ENCODE results near the gene CHRM1.

CHRM1 gene

DNA sequence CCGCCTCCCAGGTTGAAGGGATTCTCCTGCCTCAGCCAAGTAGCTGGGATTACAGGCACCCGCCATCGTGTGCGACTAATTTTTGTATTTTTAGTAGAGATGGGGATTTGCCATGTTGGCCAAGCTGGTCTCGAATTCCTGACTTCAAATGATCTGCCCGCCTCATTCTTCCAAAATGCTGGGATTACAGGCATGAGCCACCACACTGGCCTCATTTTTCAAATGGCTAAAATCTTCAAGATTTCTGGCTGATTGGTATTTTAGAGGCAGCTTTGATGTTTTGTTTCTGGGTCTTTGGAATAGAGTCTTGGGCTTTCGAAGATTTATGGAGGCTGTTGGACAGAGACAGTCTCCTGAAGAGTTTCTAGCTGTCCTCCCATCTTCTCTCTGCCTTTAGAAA, 46.3 kb downstream of the CHRM1 start:
- H3K27ac ChIP-seq, result no peak overlapping the region
- TF ChIP-seq CTCF (IDR thresholded peaks at IDR 0.05), result no peak

- TF ChIP-seq ZFX (IDR thresholded peaks at IDR 0.05; ENCODE audit: borderline replicate concordance) (no peak), CTCF (IDR thresholded peaks at IDR 0.05) (no peak)
- no peak overlapping the region for H3K27ac ChIP-seq
These were observed 55.5 kb downstream of the CHRM1 start for GRCh38 chr11:62865635-62866034.

- TF ChIP-seq ZFX (IDR thresholded peaks at IDR 0.05; ENCODE audit: borderline replicate concordance), result no peak
- TF ChIP-seq CTCF (IDR thresholded peaks at IDR 0.05), result no peak
- peak overlapping the region; percentile 48; the same call in 1 of the 2 replicates for H3K27ac ChIP-seq
These were observed 57.4 kb downstream of the CHRM1 start for GRCh38 chr11:62863687-62864335.

- H3K27ac ChIP-seq, result peak overlapping the region; percentile 48
These were observed 59.5 kb downstream of the CHRM1 start for GRCh38 chr11:62861564-62862192.

DNA sequence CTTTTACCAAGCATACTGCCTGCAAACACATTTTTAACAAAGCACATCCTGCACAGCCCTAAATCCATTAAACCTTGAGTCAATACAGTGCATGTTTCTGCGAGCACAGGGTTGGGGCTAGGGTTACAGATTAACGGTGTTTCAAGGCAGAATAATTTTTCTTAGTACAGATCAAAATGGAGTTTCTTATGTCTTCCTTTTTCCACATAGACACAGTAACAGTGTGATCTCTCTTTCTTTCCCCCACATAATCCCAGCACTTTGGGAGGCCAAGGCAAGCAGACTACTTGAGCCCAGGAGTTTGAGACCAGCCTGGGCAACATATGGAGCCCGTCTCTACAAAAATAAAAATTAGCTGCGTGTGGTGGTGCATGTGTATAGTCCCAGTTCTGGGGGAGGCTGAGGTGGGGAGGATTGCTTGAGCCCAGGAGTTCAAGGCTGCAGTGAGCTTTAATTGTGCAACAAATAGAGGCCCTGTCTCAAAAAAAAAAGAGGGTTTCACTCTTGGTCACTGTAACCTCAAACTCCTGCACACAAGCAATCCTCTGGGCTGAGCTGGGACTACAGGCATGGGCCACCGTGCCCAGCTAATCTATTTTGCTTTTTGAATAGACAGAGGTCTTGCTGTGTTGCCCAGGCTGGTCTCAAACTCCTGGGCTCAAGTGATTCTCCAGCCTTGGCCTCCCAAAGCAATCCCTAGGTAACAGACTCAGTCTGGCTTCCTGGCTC, 60.2 kb downstream of the CHRM1 start:
- peak overlapping the region; percentile 48 for H3K27ac ChIP-seq
- TF ChIP-seq ZFX (IDR thresholded peaks at IDR 0.05; ENCODE audit: borderline replicate concordance) (no peak), CTCF (IDR thresholded peaks at IDR 0.05) (no peak)

- peak overlapping the region; percentile 20; the same call in 1 of the 2 replicates for H3K27ac ChIP-seq
These were observed 61.9 kb downstream of the CHRM1 start for GRCh38 chr11:62859281-62859703.

Data from 22Rv1 (cell line).